CD4-positive, alpha-beta T cell treated with Interleukin-10 for 1 hour (primary cell): Measurements from ENCODE around the gene SLC1A2.

Experiments used
- DNase-seq: peaks from one replicate; pipeline ENCODE4 v3.0.0-alpha.2; 2020

The SLC1A2 gene

GRCh38 chr11:35214226-35214770 is 205.1 kb downstream of the SLC1A2 start:
- DNase-seq: no peak

DNA sequence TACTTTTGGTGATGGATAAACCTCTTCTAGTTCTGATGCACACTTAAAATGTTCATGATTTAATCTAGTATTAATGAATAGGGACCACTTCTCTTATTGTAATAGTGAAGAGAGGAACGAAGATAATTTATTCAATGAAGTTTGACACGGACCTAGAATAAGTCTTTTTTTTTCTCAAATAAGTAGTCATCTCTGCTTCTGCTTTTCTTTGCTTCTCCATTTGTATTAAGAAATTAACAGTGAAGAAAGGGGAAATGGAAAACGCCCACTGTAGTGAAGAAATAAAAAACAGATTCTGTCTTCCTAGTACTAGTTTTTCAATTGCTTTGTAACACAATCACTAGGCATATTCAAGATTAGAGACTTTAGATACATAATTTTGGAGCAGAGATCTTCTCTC is 207.4 kb downstream of the SLC1A2 start:
- DNase-seq: no peak

DNA sequence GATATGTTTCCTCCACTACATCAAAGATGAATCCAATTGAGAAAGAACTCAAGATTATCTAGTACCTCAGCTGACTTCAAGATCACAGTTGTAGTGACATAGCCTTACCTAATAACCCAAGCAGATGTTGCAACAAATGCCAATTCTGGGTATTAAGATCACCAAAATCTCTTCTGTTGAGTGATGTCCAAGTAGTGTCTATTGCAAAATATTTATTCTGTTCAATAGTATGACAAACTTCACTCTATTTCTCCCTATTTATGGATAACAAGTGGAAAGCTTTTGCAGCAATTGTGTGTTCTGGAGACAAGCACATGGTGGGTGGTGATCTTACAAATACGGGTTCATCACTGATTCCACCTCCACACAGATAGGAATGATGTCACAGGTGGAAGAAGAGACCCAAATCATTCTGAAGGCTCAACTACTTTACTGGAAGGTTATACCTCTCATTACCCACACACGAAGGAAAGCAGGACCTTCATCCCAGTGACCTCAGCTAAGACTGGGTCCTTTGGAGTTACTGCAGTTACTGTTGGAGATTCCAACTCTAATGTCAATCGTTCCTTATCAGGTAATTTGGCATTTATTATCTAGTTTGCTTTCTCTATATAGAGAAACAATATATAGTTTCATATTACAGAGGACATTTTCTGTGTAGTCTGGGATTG is 208.3 kb downstream of the SLC1A2 start:
- no peak for DNase-seq

DNA sequence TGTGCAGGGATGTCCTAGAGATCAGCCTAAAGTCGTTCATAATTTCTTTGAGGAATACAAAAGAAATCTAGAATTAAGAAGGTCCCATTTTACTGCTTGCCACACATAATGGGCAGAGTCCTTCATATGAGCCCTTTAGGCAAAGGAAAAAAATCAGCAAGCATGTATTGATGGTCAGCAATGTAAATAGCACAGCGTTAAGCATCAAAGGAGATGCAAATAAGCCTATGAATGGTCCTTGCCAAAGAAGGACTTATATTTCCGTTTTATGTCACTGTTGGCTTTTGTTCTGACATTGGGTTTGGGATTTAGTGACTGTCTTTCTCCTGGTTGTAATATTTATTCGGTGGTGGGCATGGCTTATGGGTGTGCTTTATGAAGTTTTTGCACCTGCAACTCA is 210.6 kb downstream of the SLC1A2 start:
- DNase-seq: no peak

- DNase-seq: no peak
These were observed 211.6 kb downstream of the SLC1A2 start for GRCh38 chr11:35207471-35208403.

- no peak for DNase-seq
These were observed 212.7 kb downstream of the SLC1A2 start for GRCh38 chr11:35206616-35207015.

DNA sequence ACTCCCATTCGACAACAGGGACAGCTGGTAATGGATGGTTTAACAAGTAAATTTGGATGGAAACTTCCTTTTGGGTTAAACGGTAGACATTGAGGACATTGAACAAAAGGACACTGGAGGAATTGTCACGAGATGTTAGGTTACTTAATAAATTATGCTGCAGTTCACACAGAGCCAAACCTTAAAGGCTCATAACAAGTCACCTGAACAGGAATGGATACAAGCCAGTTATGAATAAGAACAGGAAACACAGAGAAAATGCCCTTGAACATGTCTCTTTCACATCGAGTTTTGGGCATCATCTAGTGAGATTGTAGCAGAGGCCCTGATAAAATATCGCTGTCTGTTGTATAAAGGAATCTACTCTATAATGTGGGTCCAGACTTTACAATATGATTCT is 214.7 kb downstream of the SLC1A2 start:
- DNase-seq: no peak
